Activated CD8-positive, alpha-beta memory T cell treated with anti-CD3 and anti-CD28 coated beads, Interleukin-2, amount 10 ng/mL, durations not matched to agents 7 days and 5 days (primary cell): ENCODE data around the gene ZNF132. TPM values are rescaled to one million over a fixed set of nuclear protein-coding genes. Genes with fewer than 3 reads are reported as not detected.
"Not testable (repeated sequence)": the region's sequence is repeated elsewhere in the genome, so short reads cannot be mapped to it uniquely, and the experiment has no call there.

Source experiments
- ATAC-seq: fragments of 150-1000 bp; cut with Tn5 transposase; one replicate; pipeline ENCODE4 v1.10.0; 2021; ENCODE audit warnings: moderate library complexity
- CTCF ChIA-PET: fragments of 350-600 bp; sonication (Branson Sonifier 250); formaldehyde crosslinking; loops from one replicate; lab custom pipeline; 2021; ENCODE audit warnings: antibody characterized with exemption; lab: Charles Lee
- DNase-seq: peaks from one replicate; pipeline ENCODE4 v3.0.0-alpha.2; 2020
- H3K27ac Mint-ChIP-seq: one replicate; pipeline ENCODE4 v1.8.0; 2021; ENCODE audit warnings: mild to moderate bottlenecking, mixed read lengths
- H3K27me3 Mint-ChIP-seq: one replicate; pipeline ENCODE4 v1.8.0; 2021; ENCODE audit warnings: mixed read lengths
- H3K36me3 Mint-ChIP-seq: one replicate; pipeline ENCODE4 v1.8.0; 2021; ENCODE audit warnings: mild to moderate bottlenecking, mixed read lengths
- H3K4me1 Mint-ChIP-seq: one replicate; pipeline ENCODE4 v1.8.0; 2021; ENCODE audit warnings: mixed read lengths
- H3K4me3 Mint-ChIP-seq: one replicate; pipeline ENCODE4 v1.8.0; 2021; ENCODE audit warnings: mild to moderate bottlenecking, moderate library complexity, mixed read lengths
- H3K9me3 Mint-ChIP-seq: one replicate; pipeline ENCODE4 v1.8.0; 2022; ENCODE audit warnings: low read depth, mixed read lengths
- total RNA-seq, 2 experiments: library from RNA; stranded (reverse); gene quantifications; one replicate each; pipeline ENCODE4 v1.2.3, GENCODE V29; 2021

Gene ZNF132
- 1 to 10 TPM; 5.4 to 5.8 TPM for total RNA-seq

DNA sequence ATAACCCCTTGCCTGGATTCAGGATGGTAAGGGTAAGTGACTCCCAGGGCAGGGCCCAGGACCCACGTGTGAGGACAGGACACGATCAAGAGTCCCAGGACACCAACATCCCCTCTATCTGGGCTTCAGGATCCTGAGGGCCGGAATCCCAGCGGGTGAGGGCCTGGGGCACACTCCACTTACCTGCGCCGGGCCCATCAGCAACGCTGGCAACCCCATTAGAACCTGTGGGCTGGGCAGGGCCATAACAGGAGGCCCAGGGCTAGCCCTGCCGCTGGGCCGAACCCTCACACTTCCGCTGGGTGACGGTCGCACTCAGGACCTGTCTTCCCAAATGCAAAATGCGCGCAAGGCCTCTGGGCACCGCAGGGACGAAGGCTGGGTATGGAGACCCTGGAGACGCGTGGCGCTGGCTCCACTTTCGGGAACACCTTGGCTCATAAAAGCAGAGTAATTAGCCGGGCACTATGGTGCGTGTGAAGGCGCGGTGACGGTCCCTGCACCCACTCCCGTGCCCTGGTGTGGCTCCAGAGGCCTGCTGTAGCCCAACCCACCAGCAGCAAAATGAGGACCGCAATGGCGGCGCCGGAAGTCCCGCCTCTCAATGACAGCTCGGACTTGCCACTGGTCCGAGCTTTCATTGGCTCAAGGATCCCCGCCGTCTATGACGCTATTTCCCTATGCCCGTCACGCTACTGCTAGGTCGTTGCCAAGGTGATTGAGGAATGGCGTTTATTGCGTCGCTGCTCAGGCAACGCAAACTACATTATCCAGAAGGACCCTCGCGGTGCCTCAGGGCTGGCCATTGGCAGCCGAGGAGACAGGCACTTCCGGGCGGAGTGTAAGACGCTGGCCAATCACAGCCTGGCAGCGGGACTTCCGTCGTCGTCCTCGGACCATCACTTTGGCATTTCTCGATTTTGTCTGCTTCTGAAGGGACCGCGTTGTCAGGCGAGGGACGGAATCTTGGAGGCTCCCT, at the start of gene ZNF132:
Gene ZNF132, minus strand, starts transcription at position 578 of the 979 bp plus-strand sequence. Its CDS starts 332 bp downstream, at position 246.
- Mint-ChIP-seq H3K27me3 (peaks cover 2% of the 10 kb centered on the region), H3K27ac (peak within 1 kb of the TSS; percentile 92), H3K9me3 (peaks cover 33% of the 10 kb centered on the region), H3K4me3 (peak within 1 kb of the TSS; percentile 82), H3K36me3 (peaks cover 51% of the 10 kb centered on the region), H3K4me1 (peaks cover 28% of the 10 kb centered on the region)
- peak; percentile 97 for ATAC-seq
- DNase-seq = peak; percentile 99
- CTCF ChIA-PET = interaction anchor here (0.9 to 1.5 kb wide), 5 partner anchors 11 to 220 kb away, joined by 3 to 5 read pairs (median 4); partner anchors contain the start of genes ZNF324B and ZNF584

DNA sequence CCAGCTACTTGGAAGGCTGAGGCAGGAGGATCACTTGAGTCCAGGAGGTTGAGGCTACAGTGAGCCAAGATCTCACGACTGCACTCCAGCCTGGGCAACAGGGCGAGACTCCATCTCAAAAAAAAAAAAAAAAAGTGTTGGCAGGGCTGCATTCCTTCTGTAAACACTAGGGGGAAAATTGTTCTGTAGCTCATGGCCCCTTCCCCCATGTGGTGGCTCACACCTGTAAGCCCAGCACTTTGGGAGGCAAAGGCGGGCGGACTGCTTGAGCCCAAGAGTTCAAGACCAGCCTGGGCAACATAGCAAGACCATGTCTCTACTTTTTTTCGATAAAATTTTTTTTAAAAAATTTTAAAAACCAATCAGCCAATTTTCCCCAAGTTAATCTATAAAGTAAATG, 44.4 kb upstream of the ZNF132 start:
- not testable (repeated sequence) for H3K27ac Mint-ChIP-seq, H3K27me3 Mint-ChIP-seq, H3K9me3 Mint-ChIP-seq, ATAC-seq, H3K36me3 Mint-ChIP-seq, DNase-seq, H3K4me3 Mint-ChIP-seq
- peaks cover 18% of the 10 kb centered on the region for H3K4me1 Mint-ChIP-seq
- CTCF ChIA-PET = interaction anchor here (1.0 to 1.3 kb wide), 3 partner anchors 15 to 36 kb away, joined by 3 to 4 read pairs (median 4); partner anchors contain the start of gene ZBTB45

DNA sequence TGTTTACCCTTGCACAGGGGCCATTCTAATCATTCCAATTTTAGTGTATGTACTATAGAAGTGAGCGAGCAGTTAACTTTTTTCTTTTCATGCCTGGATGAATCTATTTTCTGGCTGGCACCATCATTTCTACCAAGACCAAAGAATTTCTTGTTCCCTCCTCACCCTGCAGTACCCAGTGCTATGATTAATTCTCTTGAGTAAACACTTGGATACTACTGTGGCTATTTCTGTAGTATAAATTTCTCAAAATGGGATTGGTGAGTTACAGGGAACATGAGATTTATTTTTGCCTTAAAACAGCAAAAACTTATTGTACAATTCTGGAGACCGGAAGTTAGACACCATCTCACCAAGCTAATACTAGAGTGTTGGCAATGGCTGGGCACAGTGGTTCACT, 43.8 kb upstream of the ZNF132 start:
- peaks cover 7% of the 10 kb centered on the region for H3K36me3 Mint-ChIP-seq
- peaks cover 12% of the 10 kb centered on the region for H3K4me1 Mint-ChIP-seq
- CTCF ChIA-PET = interaction anchor here (1.0 to 1.3 kb wide), 3 partner anchors 15 to 36 kb away, joined by 3 to 4 read pairs (median 4); partner anchors contain the start of gene ZBTB45
- no peak overlapping the region for H3K27ac Mint-ChIP-seq
- no peaks in the 10 kb centered on the region for H3K27me3 Mint-ChIP-seq
- ATAC-seq (no peak), DNase-seq (no peak)
- no peak overlapping the region for H3K4me3 Mint-ChIP-seq
- H3K9me3 Mint-ChIP-seq = no peaks in the 10 kb centered on the region

DNA sequence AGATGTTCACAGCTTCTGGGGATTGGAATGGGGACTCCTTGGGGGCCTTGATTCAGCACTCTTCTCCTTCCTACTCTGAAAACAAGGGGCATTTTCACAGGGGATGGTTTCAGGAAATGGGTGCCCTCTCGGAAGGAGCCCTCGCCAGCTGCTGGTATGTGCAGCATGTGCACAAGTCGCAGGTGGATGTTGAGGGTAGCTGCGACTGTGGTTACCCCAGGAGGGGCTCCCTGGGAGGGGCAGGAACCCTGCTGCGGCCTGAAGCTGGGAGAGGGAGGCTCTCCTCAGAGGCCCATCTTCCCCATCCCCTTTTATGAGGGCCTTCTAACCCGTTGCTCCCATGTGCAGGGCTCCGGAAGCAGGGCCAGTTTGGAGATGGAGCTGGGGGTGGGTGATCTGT, 42.4 kb upstream of the ZNF132 start:
- DNase-seq (no peak), ATAC-seq (no peak)
- Mint-ChIP-seq H3K27ac (no peak overlapping the region), H3K4me3 (no peak overlapping the region), H3K36me3 (peaks cover 7% of the 10 kb centered on the region), H3K27me3 (no peaks in the 10 kb centered on the region), H3K4me1 (peaks cover 15% of the 10 kb centered on the region), H3K9me3 (no peaks in the 10 kb centered on the region)
- CTCF ChIA-PET = no interaction called here

DNA sequence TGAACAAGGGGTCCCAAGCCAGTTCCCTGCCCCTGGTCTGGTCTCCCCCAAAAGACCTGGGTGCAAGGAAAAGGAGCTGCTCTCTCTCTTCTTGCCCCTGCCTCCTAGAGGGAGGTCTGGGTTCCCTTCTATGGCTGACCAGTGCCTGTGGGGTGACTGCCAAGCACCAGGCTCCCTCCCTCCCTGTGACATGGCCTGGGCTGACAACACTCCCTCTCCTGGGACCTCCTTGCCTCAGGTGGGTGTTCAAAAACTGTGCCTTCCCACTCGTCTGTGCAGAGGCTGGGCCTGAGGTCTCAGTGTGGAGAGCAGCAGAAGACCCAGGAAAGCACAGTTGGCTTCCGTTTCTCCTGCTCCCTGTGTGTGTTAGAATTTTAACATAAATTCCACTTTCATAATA, 40.9 kb upstream of the ZNF132 start:
- no peak overlapping the region for H3K27ac Mint-ChIP-seq
- peaks cover 22% of the 10 kb centered on the region for H3K4me1 Mint-ChIP-seq
- H3K9me3 Mint-ChIP-seq = no peaks in the 10 kb centered on the region
- peaks cover 5% of the 10 kb centered on the region for H3K36me3 Mint-ChIP-seq
- ATAC-seq (no peak), DNase-seq (no peak)
- no peaks in the 10 kb centered on the region for H3K27me3 Mint-ChIP-seq
- no peak overlapping the region for H3K4me3 Mint-ChIP-seq
- CTCF ChIA-PET = no interaction called here

DNA sequence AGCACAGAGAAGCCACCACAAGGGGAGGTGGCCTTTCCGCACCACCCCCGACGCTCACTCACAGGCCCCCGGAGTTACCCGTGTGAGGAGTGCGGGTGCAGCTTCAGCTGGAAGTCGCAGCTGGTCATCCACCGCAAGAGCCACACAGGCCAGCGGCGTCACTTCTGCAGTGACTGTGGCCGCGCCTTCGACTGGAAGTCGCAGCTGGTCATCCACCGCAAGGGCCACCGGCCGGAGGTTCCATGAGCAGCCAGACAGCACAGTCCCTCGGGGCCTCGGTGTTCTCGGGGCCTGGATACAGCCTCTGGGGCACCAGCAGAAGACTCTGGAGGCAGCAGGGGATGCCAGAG, 40.5 kb upstream of the ZNF132 start:
- H3K4me1 Mint-ChIP-seq = peaks cover 23% of the 10 kb centered on the region
- CTCF ChIA-PET = interaction anchor here (0.9 to 2.0 kb wide), 2 partner anchors 8 to 101 kb away, joined by 3 to 5 read pairs; no protein-coding TSS in a partner anchor
- no peak overlapping the region for H3K27ac Mint-ChIP-seq
- no peak for DNase-seq
- H3K27me3 Mint-ChIP-seq = no peaks in the 10 kb centered on the region
- no peaks in the 10 kb centered on the region for H3K9me3 Mint-ChIP-seq
- ATAC-seq = no peak
- H3K36me3 Mint-ChIP-seq = peaks cover 5% of the 10 kb centered on the region
- no peak overlapping the region for H3K4me3 Mint-ChIP-seq

DNA sequence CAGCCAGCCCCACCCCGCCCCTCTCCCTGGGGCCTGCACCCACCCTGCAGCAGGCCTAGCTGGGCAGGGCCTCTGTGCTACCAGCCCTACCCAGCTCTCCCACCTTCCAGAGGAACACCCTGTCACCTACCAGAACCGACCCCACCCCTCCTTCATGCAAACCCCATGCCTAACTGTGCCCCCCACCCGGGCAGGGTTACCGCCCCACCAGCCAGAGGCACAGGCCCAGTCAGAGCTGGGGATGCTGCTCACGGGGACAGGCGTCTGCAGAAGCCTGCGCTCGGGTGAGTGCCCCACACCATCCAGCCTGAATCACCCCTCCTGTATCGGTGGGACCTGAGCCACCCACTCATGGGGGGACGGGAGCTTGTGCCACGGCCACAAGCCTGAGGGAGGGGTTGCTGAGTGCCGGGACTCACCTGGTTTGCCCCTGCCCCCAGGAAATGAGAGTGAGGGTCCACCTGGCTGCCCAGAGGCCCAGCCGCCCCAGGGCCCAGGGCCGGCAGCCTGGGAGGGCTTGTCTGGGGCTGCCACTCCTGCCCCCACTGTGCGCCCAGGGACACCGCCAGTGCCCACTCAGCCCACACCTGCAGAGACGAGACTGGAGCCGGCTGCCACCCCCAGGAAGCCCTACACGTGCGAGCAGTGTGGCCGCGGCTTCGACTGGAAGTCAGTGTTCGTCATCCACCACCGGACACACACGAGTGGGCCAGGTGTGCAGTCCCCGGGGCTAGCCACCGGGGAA, 40.0 kb upstream of the ZNF132 start:
- H3K9me3 Mint-ChIP-seq = no peaks in the 10 kb centered on the region
- DNase-seq = no peak
- peaks cover 5% of the 10 kb centered on the region for H3K36me3 Mint-ChIP-seq
- CTCF ChIA-PET = interaction anchor here (0.9 to 2.0 kb wide), 2 partner anchors 9 to 101 kb away, joined by 3 to 5 read pairs; no protein-coding TSS in a partner anchor
- no peak overlapping the region for H3K27ac Mint-ChIP-seq
- no peak for ATAC-seq
- peaks cover 29% of the 10 kb centered on the region for H3K4me1 Mint-ChIP-seq
- H3K27me3 Mint-ChIP-seq = no peaks in the 10 kb centered on the region
- no peak overlapping the region for H3K4me3 Mint-ChIP-seq

DNA sequence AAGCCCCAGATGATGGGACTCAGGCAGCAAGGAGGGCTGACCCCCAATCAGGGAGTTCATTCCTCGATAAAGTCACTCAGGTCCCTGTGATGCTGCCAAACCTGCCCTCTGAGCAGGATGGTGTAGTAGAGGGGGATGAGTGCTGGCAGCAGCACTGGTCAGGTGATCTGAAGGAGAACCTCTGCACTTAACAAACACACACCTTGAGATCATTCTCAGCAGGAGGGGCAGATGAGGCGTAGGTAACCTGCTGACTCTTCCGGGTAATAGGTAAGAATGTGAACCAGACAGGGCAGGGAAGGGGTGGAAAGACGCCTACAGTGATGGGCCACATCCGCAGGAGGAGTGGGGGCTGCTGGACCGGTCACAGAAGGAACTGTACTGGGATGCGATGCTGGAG, 39.4 kb upstream of the ZNF132 start:
- Mint-ChIP-seq H3K4me1 (peaks cover 34% of the 10 kb centered on the region), H3K36me3 (peaks cover 5% of the 10 kb centered on the region), H3K4me3 (no peak overlapping the region), H3K27ac (peak overlapping the region; percentile 2), H3K27me3 (no peaks in the 10 kb centered on the region), H3K9me3 (no peaks in the 10 kb centered on the region)
- CTCF ChIA-PET = interaction anchor here (2.0 kb wide), 1 partner anchor 9 kb away, joined by 5 read pairs; no protein-coding TSS in a partner anchor
- DNase-seq = no peak
- ATAC-seq = no peak

DNA sequence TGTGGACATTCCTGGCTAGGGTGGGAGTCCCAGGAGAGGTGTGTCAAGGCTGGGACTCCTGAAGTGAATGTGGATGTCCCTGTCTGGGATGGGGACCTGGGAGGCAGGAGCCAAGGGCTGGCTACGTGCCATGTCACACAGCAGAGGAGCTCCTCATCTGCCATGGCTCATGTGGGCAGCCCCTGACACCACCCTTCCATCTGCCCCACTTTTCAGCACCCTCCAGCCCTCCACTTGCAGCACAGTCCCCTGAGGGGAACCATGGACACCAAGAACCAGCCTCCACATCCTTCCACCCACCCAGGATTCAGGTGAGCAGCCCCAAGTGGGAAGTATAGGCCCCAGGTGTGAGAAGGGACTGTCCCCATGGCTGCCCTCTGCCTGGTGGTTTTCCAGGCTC, 37.9 kb upstream of the ZNF132 start:
- peak overlapping the region; percentile 96 for H3K27ac Mint-ChIP-seq
- peaks cover 37% of the 10 kb centered on the region for H3K4me1 Mint-ChIP-seq
- DNase-seq (no peak), ATAC-seq (no peak)
- no peak overlapping the region for H3K4me3 Mint-ChIP-seq
- CTCF ChIA-PET = interaction anchor here (1.5 kb wide), 1 partner anchor 42 kb away, joined by 3 read pairs; the partner anchor contains the start of gene ZBTB45
- peaks cover 4% of the 10 kb centered on the region for H3K36me3 Mint-ChIP-seq
- no peaks in the 10 kb centered on the region for H3K27me3 Mint-ChIP-seq
- no peaks in the 10 kb centered on the region for H3K9me3 Mint-ChIP-seq

DNA sequence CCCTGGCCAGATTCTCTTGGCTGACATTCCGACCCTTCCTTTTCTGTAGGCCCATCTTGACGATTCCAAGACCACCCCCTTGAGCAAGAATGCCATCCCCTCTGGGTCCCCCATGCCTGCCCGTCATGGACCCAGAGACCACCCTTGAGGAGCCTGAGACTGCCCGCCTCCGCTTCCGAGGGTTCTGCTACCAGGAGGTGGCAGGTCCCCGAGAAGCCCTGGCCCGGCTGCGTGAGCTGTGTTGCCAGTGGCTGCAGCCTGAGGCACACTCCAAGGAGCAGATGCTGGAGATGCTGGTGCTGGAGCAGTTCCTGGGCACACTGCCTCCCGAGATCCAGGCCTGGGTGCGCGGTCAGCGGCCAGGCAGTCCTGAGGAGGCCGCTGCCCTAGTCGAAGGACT, 37.2 kb upstream of the ZNF132 start:
- H3K27ac Mint-ChIP-seq = peak overlapping the region; percentile 96
- peaks cover 8% of the 10 kb centered on the region for H3K36me3 Mint-ChIP-seq
- CTCF ChIA-PET = interaction anchor here (1.5 kb wide), 1 partner anchor 43 kb away, joined by 3 read pairs; the partner anchor contains the start of gene ZBTB45
- H3K4me3 Mint-ChIP-seq = peak overlapping the region; percentile 82
- no peaks in the 10 kb centered on the region for H3K27me3 Mint-ChIP-seq
- ATAC-seq = no peak
- DNase-seq = no peak
- no peaks in the 10 kb centered on the region for H3K9me3 Mint-ChIP-seq
- peaks cover 32% of the 10 kb centered on the region for H3K4me1 Mint-ChIP-seq

DNA sequence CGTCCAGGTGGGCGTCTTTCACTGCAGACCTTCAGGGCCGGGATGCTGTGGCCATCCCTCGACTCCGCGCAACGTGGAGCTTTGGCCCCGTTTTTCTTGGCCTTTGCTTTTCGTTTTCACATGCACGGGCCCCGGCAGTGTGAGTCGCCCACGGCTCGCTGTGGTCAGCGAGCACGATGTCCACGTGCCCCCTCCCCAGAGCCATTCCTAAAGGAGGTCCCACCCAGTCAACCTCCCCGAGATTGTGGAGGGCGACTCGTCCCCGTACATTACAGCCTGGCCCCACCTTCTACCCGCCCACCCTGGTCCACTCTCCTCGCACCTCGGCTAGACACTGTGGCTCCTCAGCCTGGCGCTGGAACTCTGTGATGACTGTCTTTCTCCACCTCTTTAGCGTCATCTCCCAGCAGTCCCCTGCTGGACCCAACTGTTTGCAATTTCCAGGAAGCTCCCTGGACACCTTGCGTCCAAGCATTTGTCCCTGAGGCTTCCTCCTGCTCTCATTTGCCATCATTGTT, 36.6 kb upstream of the ZNF132 start:
- H3K9me3 Mint-ChIP-seq = no peaks in the 10 kb centered on the region
- CTCF ChIA-PET = interaction anchor here (1.0 to 1.5 kb wide), 2 partner anchors 38 to 43 kb away, joined by 3 read pairs; partner anchors contain the start of gene ZBTB45
- peaks cover 9% of the 10 kb centered on the region for H3K36me3 Mint-ChIP-seq
- ATAC-seq (no peak), DNase-seq (peak; percentile 56)
- peak overlapping the region; percentile 96 for H3K27ac Mint-ChIP-seq
- H3K4me3 Mint-ChIP-seq = peak overlapping the region; percentile 82
- H3K4me1 Mint-ChIP-seq = peaks cover 31% of the 10 kb centered on the region
- H3K27me3 Mint-ChIP-seq = no peaks in the 10 kb centered on the region

DNA sequence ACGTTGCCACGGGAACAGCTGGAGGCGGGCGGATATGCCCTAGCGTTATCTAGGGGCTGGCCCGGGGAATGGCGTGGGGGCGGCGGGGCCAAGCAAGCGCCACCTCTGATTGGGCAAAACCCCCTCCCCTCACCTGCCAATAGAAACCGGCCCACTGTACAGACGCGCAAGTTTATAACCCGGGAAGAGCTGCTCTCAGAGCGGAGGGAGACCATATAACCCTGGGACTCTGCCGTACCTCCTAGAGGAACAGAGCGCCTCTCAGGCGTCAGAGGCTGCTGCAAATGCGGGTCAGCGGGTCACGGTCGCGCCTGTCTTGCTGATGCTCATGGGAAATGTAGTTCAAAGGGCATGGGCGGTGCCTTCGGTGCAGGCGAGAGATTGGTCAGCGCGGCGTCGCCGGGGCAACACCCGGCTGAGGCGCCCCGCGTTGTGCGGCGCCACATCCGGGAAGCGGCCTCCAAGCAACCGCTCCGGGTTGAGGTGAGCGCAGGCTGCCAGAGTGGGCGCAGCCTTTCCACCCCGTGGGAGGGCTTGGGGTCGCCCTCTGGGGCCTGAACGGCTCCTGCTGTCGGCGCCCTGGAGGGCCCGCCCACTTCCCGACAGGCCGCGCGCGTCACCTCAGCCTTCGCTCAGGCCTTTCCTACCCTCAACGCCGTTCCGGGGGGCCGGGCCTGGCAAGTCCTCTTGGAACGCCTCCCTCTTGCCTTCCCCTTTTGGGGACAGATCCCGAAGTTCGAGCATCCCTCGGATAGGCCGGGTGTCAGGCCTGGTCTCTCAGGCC, 36.0 kb upstream of the ZNF132 start, which contains the start of gene ZNF446:
Gene ZNF446, plus strand, starts transcription at position 639 of the 784 bp plus-strand sequence. CDS start 867 bp downstream, outside the sequence.
- ATAC-seq (peak; percentile 87), DNase-seq (peak; percentile 99)
- Mint-ChIP-seq H3K27me3 (no peaks in the 10 kb centered on the region), H3K9me3 (no peaks in the 10 kb centered on the region), H3K4me1 (peaks cover 31% of the 10 kb centered on the region), H3K27ac (peak within 1 kb of the TSS; percentile 96), H3K4me3 (peak within 1 kb of the TSS; percentile 82), H3K36me3 (peaks cover 9% of the 10 kb centered on the region)
- CTCF ChIA-PET = interaction anchor here (0.9 to 1.8 kb wide), 5 partner anchors 13 to 129 kb away, joined by 3 to 6 read pairs (median 3); partner anchors contain the start of gene ZBTB45
